NCI-H460 (cell line): ENCODE results near the gene ABCC11. TPM values are rescaled to one million over a fixed set of nuclear protein-coding genes. Genes with fewer than 3 reads are reported as not detected.

ENCODE experiments used
- DNase-seq: peaks from one replicate; pipeline ENCODE4 v3.0.0-alpha.2; 2016; ENCODE audit warnings: low read depth; ENCODE audit errors: extremely low read depth
- polyA plus RNA-seq: library from polyadenylated mRNA; depleted of rRNA; stranded (reverse); fragments of >200 nt; gene quantifications from 2 replicates; pipeline ENCODE4 v1.2.3, GENCODE V29; 2014; cell fraction: nucleus; rRNA removed
- total RNA-seq: library from RNA; depleted of rRNA; stranded (reverse); fragments of >200 nt; shearing (Covaris generic); gene quantifications from 2 replicates; pipeline ENCODE4 v1.2.3, GENCODE V29; 2014; rRNA removed

ABCC11 gene
- not detected in 2 replicates for total RNA-seq
- polyA plus RNA-seq: 0.05 TPM in 1 of 2 replicates, not detected in the other

DNA sequence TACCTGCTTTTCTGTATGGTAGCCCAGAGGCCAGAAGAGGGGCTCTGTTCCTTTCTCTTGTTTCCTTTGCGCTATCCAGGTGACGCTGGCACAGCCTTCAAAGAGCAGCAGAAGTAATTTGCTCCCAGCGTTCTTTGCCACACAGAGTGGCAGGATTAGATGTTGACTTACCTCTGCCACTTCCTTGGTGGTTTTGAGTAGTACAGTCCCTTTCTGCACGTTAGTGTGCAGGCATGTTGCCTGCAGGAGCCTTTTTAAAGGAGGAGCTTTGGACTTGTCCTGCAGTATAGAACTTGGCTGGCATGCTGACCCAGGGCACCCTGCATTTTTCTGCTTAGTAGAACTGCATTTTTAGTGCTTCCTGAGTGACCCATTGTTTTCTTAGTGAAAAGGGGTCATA, at the start of gene ABCC11:
ABCC11 (minus strand) TSS at position 229 of the 400 bp plus-strand sequence. CDS start 15,618 bp downstream, outside the sequence.
- DNase-seq: no peak

DNA sequence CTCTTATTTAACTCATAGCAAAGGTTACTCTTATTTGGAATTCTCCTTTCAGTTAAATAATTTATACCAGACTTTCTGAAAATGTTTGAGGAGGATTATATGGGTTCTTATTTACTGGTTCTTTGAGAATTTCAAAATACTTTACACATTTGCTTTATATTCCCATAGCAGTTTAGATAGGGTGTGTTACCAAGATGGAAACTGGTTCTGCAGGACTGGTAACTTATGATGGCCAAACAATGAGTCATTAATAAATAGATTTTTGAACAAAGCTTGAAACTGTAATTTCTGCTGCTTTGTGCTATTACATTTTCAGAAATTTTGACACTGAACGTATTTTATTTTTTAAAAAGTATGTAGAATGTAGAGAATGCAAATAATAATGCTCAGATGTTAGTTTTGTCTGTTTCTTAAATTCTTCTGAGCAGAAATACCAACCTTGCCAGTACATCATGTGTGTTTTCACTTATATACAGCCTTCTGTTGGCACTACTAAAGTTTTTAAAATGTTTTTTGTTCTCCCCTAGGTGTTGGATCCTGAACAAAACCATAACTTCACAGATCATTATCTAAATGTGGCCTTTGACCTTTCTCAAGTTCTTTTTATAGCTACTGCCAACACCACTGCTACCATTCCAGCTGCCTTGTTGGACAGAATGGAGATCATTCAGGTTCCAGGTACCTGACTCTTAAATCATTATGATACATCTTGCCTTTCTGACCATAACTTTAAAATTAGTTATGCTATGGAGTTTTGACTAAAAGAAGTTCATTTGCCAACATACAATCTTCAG, 48.3 kb upstream of the ABCC11 start:
- DNase-seq: no peak

DNA sequence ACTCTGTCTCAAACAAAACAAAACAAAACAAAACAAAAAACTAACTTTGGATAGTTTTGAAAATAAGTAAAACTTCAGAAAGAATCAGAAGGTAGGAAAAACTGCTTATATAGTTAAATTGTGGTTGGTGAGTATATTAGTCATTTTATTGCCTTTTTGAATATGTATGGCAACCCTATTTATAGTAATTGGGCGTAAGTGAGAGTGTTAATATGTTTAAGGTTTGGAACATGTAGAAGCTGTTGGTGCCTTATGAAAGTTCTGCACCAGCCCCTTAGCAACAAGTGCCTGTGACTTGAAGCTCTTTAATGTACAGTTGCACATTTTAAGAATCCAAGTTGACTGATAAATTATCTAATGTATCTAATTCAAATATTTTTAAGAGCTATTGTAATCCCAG, 47.4 kb upstream of the ABCC11 start:
- DNase-seq: no peak

- no peak for DNase-seq
Observed at GRCh38 chr16:48292452-48292851, 45.1 kb upstream of the ABCC11 start.

- no peak for DNase-seq
Observed at GRCh38 chr16:48291754-48292153, 44.4 kb upstream of the ABCC11 start.

DNA sequence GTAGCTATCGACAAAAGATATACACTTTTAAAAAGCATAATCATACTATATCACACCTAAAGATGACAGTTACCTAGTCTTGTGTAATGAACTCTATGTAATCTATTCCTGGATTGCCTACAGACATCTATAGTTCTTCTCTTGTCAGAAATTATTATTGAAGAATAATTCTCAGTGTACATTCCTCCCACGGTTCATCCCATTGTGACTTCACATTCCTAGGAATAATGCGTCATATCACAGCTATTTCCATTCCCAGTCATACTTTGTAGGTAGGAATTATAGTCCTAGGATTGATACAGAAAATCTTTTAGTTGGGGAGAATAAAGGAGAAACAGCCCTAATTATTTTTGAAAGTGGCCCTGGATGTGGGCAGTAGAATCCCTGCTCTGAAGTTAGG, 44.0 kb upstream of the ABCC11 start:
- DNase-seq: no peak

GRCh38 chr16:48287239-48287638, 39.9 kb upstream of the ABCC11 start:
- DNase-seq: no peak

- DNase-seq: no peak
Observed at GRCh38 chr16:48284772-48285409, 37.6 kb upstream of the ABCC11 start.

DNA sequence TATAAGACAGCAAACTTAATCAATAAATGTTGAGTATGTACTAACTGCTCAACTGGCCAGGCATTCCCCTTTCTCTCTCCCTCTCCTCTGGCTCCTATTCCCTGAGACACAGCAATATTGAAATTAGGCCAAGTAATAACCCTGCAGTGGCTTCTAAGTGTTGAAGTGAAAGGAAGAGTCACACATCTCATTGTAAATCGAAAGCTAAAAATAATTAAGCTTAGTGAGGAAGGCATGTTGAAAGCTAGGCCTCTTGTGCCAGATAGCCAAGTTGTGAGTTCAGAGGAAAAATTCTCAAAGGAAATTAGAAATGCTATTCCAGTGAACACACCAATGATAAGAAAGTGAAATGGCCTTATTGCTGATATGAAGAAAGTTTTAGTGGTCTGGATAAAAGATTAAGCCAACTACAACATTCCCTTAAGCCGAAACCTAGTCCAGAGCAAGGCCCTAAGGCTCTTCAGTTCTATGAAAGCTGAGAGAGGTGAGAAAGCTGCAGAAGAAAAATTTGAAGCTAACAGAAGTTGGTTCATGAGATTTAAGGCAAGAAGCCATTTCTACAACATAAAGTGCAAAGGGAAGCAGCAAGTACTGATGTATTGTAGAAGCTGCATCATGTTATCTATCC, 35.4 kb upstream of the ABCC11 start:
- no peak for DNase-seq

DNA sequence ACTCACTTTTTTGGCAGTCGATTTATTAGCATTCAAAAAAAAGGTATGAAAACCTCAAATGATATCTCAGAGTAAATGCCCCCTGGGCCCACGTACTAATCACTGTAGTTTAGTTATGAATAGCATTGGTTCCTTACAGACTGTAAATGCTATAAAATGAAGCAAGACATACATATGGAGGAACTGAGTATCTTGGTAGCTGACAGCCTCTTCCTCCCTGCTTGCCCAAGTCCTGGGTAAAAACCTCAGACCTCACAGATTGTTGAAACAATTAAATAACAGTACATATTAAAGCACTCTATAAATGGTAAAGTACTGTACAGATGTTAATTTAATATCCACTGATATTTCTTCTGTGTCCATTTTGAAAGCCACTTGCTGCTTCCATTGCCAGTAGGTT, 33.2 kb upstream of the ABCC11 start:
- no peak for DNase-seq

DNA sequence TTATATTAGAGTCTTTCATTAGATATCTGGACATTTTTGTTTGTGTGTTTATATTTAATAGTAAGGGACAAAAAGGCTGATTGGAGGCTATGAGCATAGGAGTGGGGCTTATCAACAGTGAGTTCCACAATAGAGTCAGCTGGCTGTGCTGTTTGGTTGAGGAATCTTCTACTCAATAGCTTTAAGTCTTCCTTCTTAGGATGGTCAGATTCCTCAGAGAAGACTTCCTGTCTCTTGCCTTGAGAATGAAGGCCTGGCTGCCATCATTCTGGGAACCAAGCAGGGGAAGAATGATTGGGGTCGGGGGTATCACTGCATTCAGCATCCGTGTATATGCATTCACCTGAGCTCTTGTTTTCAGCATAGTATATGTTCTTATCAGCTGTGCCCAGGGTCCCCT, 31.9 kb upstream of the ABCC11 start:
- no peak for DNase-seq

DNA sequence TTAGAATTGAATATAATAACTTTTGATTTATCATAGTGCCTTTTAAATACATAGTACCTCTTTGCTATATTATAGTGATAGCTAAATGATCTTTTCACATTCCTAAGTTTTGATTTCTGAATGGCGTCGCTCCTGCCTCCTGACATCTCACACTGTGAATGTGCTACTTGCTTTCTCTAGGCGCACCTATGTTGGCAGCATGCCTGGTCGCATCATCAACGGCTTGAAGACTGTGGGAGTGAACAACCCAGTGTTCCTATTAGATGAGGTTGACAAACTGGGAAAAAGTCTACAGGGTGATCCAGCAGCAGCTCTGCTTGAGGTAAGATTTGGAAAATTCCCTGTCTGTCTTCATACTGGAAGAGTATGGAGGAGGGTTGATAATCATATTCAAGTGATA, 29.8 kb upstream of the ABCC11 start:
- DNase-seq: no peak

- DNase-seq: no peak
Observed at GRCh38 chr16:48276102-48276501, 28.8 kb upstream of the ABCC11 start.

- DNase-seq: no peak
Observed at GRCh38 chr16:48274476-48274875, 27.1 kb upstream of the ABCC11 start.

GRCh38 chr16:48272837-48273421, 25.6 kb upstream of the ABCC11 start:
- no peak for DNase-seq

GRCh38 chr16:48271728-48272127, 24.4 kb upstream of the ABCC11 start:
- DNase-seq: no peak

DNA sequence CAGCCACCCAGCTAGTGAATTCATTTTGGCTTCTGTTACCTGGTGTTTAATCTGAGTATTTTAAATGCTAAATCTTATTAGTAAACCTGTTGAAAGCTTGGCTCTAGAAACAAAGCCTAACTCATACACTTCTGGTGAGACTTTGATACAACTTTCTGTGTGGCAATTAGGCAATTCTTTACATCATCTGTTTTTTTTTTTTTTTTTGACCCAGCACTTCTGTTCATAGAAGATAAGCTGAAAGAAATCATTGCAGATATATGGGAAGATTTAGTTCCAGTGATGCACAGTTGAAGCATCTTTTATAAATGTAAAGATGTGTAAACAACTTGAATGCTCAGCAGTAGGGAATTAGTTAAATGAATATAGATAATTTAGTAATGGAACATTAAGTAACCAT, 21.7 kb upstream of the ABCC11 start:
- no peak for DNase-seq

DNA sequence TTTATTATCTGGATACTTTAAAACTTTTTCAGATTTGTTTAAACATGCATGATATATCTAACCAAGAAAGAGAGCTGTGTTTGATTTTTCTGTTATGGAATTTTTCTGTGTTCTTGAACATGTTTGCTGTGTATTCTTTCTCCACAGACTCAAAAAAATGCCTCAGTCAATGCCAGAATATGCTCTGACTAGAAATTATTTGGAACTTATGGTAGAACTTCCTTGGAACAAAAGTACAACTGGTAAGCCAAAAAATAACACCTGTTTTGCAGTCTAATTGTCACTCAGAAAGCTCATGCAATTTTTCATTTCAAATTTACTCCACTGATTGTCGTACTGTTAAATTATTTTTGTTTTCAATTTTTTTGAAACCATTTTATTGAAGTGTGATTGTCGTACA, 15.3 kb upstream of the ABCC11 start:
- DNase-seq: no peak

DNA sequence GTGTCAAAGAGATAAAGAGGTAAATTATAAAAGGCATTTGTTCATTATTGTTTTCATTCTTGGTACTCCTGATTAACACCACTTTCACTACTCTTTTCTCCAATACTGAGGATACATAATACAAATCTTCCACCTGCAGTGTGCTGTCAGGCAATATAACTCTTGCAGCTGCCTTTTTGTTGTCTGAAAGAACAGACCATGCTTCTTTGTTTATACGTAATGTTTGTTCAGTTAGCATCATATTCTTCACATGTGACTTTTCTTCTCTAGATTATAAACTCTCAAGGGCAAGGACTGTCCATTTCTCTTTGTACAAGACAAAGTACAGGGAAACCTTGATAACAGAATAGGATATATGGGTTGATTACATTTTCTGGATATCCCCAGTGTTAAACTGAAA, 14.2 kb upstream of the ABCC11 start:
- DNase-seq: no peak

GRCh38 chr16:48256579-48257177, 9.3 kb upstream of the ABCC11 start:
- no peak for DNase-seq

DNA sequence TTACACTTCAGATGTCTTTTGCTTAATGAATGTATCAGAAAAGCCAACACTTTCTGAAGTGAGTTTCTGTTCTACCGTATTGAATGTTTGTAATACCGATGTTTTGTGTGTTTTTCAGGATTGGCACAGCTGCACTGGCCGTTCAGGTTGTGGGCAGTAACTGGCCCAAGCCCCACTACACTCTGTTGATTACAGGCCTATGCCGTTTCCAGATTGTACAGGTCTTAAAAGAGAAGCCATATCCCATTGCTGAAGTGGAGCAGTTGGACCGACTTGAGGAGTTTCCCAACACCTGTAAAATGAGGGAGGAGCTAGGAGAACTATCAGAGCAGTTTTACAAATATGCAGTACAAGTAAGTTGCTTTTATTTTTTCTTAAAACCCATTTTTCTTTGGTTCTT, 4.7 kb upstream of the ABCC11 start:
- no peak for DNase-seq
